Body of pancreas (tissue), 4 donors: Measurements from ENCODE around the gene SH3PXD2A. TPM values are rescaled to one million over a fixed set of nuclear protein-coding genes. Genes with fewer than 3 reads are reported as not detected.

ENCODE experiments used
- ATAC-seq: fragments of 150-250 bp; one replicate; pipeline ENCODE4 v1.9.1; 2016
- DNase-seq, 4 donors: peaks; one replicate each; pipeline ENCODE4 v3.0.0-alpha.2; 2019
- H3K27ac ChIP-seq, 4 donors: fragments of 200-600 bp; sonication (generic); 1 replicate in 3 of 4; 2 replicates in 1 of 4; pipeline versions ENCODE4 v1.5.1 to v1.6.1; 2016 to 2019; ENCODE audit warnings: mild to moderate bottlenecking in 1 of 4, mixed read lengths in 1 of 4, moderate library complexity in 1 of 4
- H3K27me3 ChIP-seq, 2 donors: fragments of 200-600 bp; sonication (generic); one replicate each; pipeline ENCODE4 v1.6.0; 2016; ENCODE audit warnings: mild to moderate bottlenecking in 1 of 2
- H3K36me3 ChIP-seq, 2 donors: fragments of 200-600 bp; sonication (generic); replicated peaks in 1 of 2; 2 replicates each; pipeline ENCODE4 v1.5.1; 2016; ENCODE audit warnings: low read depth in 2 of 2; ENCODE audit not compliant: insufficient read depth in 1 of 2
- H3K4me1 ChIP-seq: fragments of 200-600 bp; sonication (generic); one replicate; pipeline ENCODE4 v1.6.0; 2016
- H3K4me3 ChIP-seq, 2 donors: fragments of 200-600 bp; sonication (generic); 1 replicate in 1 of 2; 2 replicates in 1 of 2; pipeline ENCODE4 v1.5.1; 2016 to 2019
- H3K9me3 ChIP-seq, 3 donors: fragments of 200-600 bp; sonication (generic); 1 replicate in 2 of 3; 2 replicates in 1 of 3; pipeline ENCODE4 v1.5.1; 2016
- POLR2A ChIP-seq, 3 donors: fragments of 450-650 bp; IDR thresholded peaks; one replicate each; pipeline ENCODE4 v1.6.1; 2016; ENCODE audit warnings: antibody characterized with exemption in 3 of 3, mild to moderate bottlenecking in 2 of 3
- WGBS, 2 donors: methylation state at CpG; one replicate each; pipeline ENCODE4 v1.1.5; 2017; 5-methylcytosine and 5-hydroxymethylcytosine counted together
- intact Hi-C: fragments of 100-400 bp; cut with DNase I; formaldehyde crosslinking; loops from one replicate; pipeline ENCODE4 v1.15.1; 2023
- total RNA-seq, 2 donors: library from RNA; depleted of rRNA; stranded (reverse); fragments of >200 nt; gene quantifications; one replicate each; pipeline ENCODE4 v1.1.0, GENCODE V29; 2016
- TF ChIP-seq, protein P1 (sequence below), 7 experiments: fragments of 450-650 bp in 4 of 7; fragments of 200-600 bp in 3 of 7; sonication (generic) in 3 of 7; IDR thresholded peaks; one replicate each; pipeline ENCODE4 v1.5.1; 2016 to 2019; ENCODE audit warnings: antibody characterized with exemption in 7 of 7

The SH3PXD2A gene
- total RNA-seq, 2 donors from 2014 or later, result 7.3 to 9.9 TPM

DNA sequence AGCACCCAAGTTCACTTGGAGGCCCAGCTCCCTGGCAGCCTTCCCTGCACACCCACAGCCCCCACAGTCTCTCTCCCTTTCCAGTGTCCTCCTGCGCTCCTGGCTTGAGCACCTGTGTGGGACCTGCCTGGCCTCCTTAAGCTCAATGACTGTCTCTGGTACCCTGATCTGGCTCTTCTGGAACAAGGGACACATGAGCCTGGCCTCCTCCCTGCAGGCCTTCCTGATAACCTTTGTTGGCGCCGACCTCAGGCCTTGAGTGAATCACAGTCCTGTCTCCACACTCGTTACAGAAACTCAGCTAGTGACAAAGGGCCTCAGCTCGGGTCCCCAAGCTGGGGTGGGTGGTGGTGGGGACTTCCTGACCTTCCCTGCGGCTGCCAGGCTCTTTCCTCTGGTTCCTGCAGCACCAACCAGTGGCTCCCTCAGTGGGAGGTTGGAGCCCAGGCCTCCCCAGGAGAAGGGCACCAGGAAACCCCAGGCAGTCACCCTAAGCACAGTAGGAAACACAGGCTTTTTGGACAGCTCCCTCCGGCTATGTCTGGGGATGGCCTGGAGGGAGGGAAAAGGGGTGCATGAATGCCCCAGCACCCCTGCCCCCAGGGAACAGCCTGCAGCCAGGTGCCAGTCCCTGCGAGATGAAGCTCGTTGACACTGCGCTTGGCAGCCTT, 147.3 kb downstream of the SH3PXD2A start:
- Histone ChIP-seq H3K27ac (no peak overlapping the region), H3K27me3 (no peaks in the 10 kb centered on the region), H3K4me1 (no peaks in the 10 kb centered on the region), H3K9me3 (no peaks in the 10 kb centered on the region), H3K4me3 (no peak overlapping the region), H3K36me3 (no peaks in the 10 kb centered on the region)
- ATAC-seq, result no peak
- 72 to 73% methylated on average over 6 to 9 of the region's 10 CpGs for WGBS, 2 donors
- intact Hi-C loops, result no loop called here
- TF ChIP-seq, protein P1, sequence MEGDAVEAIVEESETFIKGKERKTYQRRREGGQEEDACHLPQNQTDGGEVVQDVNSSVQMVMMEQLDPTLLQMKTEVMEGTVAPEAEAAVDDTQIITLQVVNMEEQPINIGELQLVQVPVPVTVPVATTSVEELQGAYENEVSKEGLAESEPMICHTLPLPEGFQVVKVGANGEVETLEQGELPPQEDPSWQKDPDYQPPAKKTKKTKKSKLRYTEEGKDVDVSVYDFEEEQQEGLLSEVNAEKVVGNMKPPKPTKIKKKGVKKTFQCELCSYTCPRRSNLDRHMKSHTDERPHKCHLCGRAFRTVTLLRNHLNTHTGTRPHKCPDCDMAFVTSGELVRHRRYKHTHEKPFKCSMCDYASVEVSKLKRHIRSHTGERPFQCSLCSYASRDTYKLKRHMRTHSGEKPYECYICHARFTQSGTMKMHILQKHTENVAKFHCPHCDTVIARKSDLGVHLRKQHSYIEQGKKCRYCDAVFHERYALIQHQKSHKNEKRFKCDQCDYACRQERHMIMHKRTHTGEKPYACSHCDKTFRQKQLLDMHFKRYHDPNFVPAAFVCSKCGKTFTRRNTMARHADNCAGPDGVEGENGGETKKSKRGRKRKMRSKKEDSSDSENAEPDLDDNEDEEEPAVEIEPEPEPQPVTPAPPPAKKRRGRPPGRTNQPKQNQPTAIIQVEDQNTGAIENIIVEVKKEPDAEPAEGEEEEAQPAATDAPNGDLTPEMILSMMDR (IDR thresholded peaks at IDR 0.05), result no peak
- no peak for TF ChIP-seq POLR2A (IDR thresholded peaks at IDR 0.05)
- no peak for DNase-seq

DNA sequence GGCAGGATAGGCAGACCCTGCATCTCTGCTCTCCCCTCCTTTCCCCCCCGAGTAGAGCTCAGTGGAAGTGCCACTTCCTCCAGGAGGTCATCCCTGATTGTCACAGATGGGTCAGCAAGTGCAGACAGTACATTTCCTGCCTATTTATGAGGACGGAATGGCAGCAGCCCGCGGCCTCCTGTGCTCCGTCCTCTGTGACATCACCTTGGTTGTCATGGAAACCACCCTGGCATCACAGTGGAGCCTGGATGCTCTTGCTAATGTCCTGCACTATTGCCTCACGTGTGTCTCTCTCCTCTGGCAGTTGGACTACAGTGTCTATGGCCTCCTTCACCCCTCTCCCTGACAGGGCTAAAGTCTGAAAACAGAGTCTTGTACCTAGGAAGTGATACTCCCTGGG, 148.6 kb downstream of the SH3PXD2A start:
- Histone ChIP-seq H3K4me3 (no peak overlapping the region), H3K4me1 (no peaks in the 10 kb centered on the region), H3K9me3 (no peaks in the 10 kb centered on the region), H3K27me3 (no peaks in the 10 kb centered on the region), H3K36me3 (no peaks in the 10 kb centered on the region), H3K27ac (no peak overlapping the region)
- DNase-seq (no peak), ATAC-seq (no peak)
- intact Hi-C loops, result no loop called here
- 64 to 74% methylated on average over 3 to 6 of the region's 6 CpGs for WGBS, 2 donors
- TF ChIP-seq, protein P1 (IDR thresholded peaks at IDR 0.05), result no peak
- TF ChIP-seq POLR2A (IDR thresholded peaks at IDR 0.05), result no peak

DNA sequence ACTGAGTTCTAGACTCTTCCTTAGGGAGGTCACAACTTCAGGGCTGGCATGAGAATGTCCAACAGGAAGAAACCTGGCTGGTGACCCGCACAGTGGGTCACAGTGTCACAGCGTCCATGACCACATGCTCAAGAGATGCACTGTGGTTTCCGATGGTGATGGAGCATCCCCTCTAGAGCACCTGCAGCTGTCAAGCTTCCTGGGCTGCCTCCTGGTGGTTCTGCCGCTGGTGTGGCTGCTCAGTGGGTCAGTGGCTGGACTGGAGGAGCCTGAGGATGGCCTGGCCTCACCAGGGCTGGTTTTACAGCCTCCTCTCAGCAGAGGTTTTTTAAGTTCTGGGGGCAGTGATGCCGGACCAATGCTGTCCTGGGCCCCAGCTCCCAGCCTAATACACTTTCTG, 149.3 kb downstream of the SH3PXD2A start:
- Histone ChIP-seq H3K9me3 (no peaks in the 10 kb centered on the region), H3K36me3 (no peaks in the 10 kb centered on the region), H3K4me1 (no peaks in the 10 kb centered on the region), H3K27ac (no peak overlapping the region), H3K27me3 (no peaks in the 10 kb centered on the region), H3K4me3 (no peak overlapping the region)
- intact Hi-C loops, result no loop called here
- WGBS, 2 donors, result 78 to 85% methylated on average over 4 to 5 of the region's 5 CpGs
- no peak for TF ChIP-seq POLR2A (IDR thresholded peaks at IDR 0.05)
- TF ChIP-seq, protein P1 (IDR thresholded peaks at IDR 0.05), result no peak
- DNase-seq, result no peak
- no peak for ATAC-seq

DNA sequence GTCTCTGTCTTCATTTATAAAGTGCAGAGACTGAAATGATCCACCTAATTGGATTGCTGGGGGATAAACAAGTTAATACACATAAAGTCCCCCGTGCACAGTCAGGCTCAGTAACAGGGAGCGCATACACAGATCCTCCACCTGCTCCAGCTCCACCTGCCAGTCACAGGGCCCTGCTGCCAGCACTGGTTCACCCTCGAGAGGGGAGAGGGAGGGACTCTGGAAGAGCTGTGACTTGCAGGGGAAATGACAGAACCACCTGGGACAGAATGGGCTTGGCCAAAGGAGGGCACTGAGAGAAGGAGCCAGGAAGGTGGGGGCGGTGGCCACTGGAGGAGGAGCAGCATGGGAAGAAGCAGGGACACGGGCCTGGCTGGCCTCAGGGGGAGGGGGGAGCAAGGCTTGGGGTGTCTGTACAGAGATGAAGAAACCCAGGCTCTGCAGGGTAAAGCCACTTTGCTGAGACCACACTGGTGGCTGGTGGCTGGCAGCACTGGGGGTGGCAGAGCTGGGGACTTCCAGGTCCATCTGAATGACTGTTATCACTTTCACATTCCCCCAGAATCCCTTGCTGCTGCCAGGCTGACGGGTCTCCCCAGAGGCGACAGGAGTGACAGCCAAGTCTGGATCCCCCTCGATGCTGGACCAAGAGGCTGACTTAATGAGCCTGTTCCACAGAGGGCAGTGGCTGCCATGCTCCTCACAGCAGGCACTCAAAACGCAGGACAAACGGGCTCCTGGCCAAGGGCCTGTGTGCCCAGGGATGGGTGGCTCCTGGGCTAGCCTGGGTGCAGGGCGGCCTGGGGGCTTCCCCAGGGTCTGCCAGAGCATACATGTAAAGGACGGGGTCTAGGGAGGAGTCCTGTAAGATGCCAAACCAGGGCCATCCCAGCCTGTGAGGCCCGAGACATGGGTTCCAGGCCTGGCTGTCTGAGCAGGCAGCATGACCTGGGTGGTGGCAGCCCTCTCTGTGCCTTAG, 151.1 kb downstream of the SH3PXD2A start:
- H3K27ac ChIP-seq, result no peak overlapping the region
- H3K9me3 ChIP-seq, result no peaks in the 10 kb centered on the region
- no peaks in the 10 kb centered on the region for H3K4me1 ChIP-seq
- H3K36me3 ChIP-seq, result no peaks in the 10 kb centered on the region
- H3K27me3 ChIP-seq, result no peaks in the 10 kb centered on the region
- ATAC-seq (no peak), DNase-seq (no peak)
- intact Hi-C loops, result no loop called here
- H3K4me3 ChIP-seq, result no peak overlapping the region
- WGBS, 2 donors, result 60 to 72% methylated on average over 8 to 13 of the region's 13 CpGs
- no peak for TF ChIP-seq POLR2A (IDR thresholded peaks at IDR 0.05)
- TF ChIP-seq, protein P1 (IDR thresholded peaks at IDR 0.05), result no peak
